Suprapubic skin (tissue), 4 donors: Measurements from ENCODE around the gene RNF4. TPM values are rescaled to one million over a fixed set of nuclear protein-coding genes. Genes with fewer than 3 reads are reported as not detected.

ENCODE experiments used
- DNase-seq, 2 donors: peaks; one replicate each; pipeline ENCODE4 v3.0.0-alpha.2; 2019; ENCODE audit warnings: low spot score in 2 of 2
- H3K27ac ChIP-seq: fragments of 200-600 bp; sonication (generic); one replicate; pipeline ENCODE4 v1.5.1; 2019
- H3K27me3 ChIP-seq: fragments of 200-600 bp; sonication (generic); one replicate; pipeline ENCODE4 v1.5.1; 2019
- H3K36me3 ChIP-seq: fragments of 200-600 bp; sonication (generic); one replicate; pipeline ENCODE4 v1.5.1; 2019
- H3K4me1 ChIP-seq: fragments of 200-600 bp; sonication (generic); one replicate; pipeline ENCODE4 v1.5.1; 2019
- H3K4me3 ChIP-seq: fragments of 200-600 bp; sonication (generic); one replicate; pipeline ENCODE4 v1.5.1; 2019; ENCODE audit warnings: mild to moderate bottlenecking
- H3K9me3 ChIP-seq: fragments of 200-600 bp; sonication (generic); one replicate; pipeline ENCODE4 v1.5.1; 2019
- CTCF ChIP-seq, 2 donors: fragments of 200-600 bp in 1 of 2; fragments of 450-650 bp in 1 of 2; sonication (generic) in 1 of 2; IDR thresholded peaks; one replicate each; pipeline ENCODE4 v1.5.1; 2016 to 2019; ENCODE audit warnings: antibody characterized with exemption in 2 of 2, mild to moderate bottlenecking in 1 of 2, moderate library complexity in 1 of 2
- EP300 ChIP-seq: sonication (generic); formaldehyde crosslinking; IDR thresholded peaks from one replicate; pipeline ENCODE4 v1.6.1; 2017; ENCODE audit warnings: antibody characterized with exemption
- POLR2A ChIP-seq, 2 donors: fragments of 450-650 bp; IDR thresholded peaks; one replicate each; pipeline ENCODE4 v1.6.1; 2017; ENCODE audit warnings: antibody characterized with exemption in 2 of 2, mild to moderate bottlenecking in 2 of 2, moderate library complexity in 2 of 2
- POLR2AphosphoS5 ChIP-seq, 3 donors: sonication (generic); formaldehyde crosslinking; IDR thresholded peaks; one replicate each; pipeline ENCODE4 v1.6.1; 2017; ENCODE audit warnings: antibody characterized with exemption in 3 of 3
- WGBS: methylation state at CpG from one replicate; pipeline ENCODE4 v1.1.5; 2018; 5-methylcytosine and 5-hydroxymethylcytosine counted together
- total RNA-seq, 4 donors: library from RNA; depleted of rRNA; stranded (reverse); fragments of >200 nt; gene quantifications; one replicate each; pipeline ENCODE4 v1.1.0, GENCODE V29; 2016

RNF4 gene
- total RNA-seq, 4 donors from 2014 or later: 31.2 to 57.2 (median 44.0) TPM

GRCh38 chr4:2497324-2497723 is 28.4 kb downstream of the RNF4 start:
- Histone ChIP-seq H3K27ac (no peak overlapping the region), H3K4me1 (no peaks in the 10 kb centered on the region), H3K9me3 (no peaks in the 10 kb centered on the region), H3K4me3 (no peak overlapping the region), H3K27me3 (no peaks in the 10 kb centered on the region), H3K36me3 (peaks cover 85% of the 10 kb centered on the region)
- DNase-seq: no peak
- 91% methylated on average over 4 of the region's 4 CpGs for WGBS
- TF ChIP-seq POLR2A (IDR thresholded peaks at IDR 0.05) (no peak), POLR2AphosphoS5 (IDR thresholded peaks at IDR 0.05) (no peak), CTCF (IDR thresholded peaks at IDR 0.05) (no peak), EP300 (no peak)

- Histone ChIP-seq H3K27ac (no peak overlapping the region), H3K27me3 (no peaks in the 10 kb centered on the region), H3K36me3 (peaks cover 85% of the 10 kb centered on the region), H3K4me3 (no peak overlapping the region), H3K9me3 (no peaks in the 10 kb centered on the region), H3K4me1 (no peaks in the 10 kb centered on the region)
- WGBS: 77% methylated on average over 9 of the region's 9 CpGs
- no peak for TF ChIP-seq POLR2AphosphoS5 (IDR thresholded peaks at IDR 0.05)
- no peak for TF ChIP-seq POLR2A (IDR thresholded peaks at IDR 0.05)
- no peak for TF ChIP-seq CTCF (IDR thresholded peaks at IDR 0.05)
- TF ChIP-seq EP300: no peak
- DNase-seq: no peak
Measured at GRCh38 chr4:2497931-2498330, 29.0 kb downstream of the RNF4 start.

GRCh38 chr4:2500547-2500946 is 31.6 kb downstream of the RNF4 start:
- H3K36me3 ChIP-seq: peaks cover 83% of the 10 kb centered on the region

GRCh38 chr4:2501034-2501594 is 32.2 kb downstream of the RNF4 start:
- 78% methylated on average over 3 of the region's 7 CpGs for WGBS
- TF ChIP-seq POLR2AphosphoS5 (IDR thresholded peaks at IDR 0.05) (no peak), EP300 (no peak), POLR2A (IDR thresholded peaks at IDR 0.05) (no peak), CTCF (IDR thresholded peaks at IDR 0.05) (no peak)
- Histone ChIP-seq H3K4me3 (no peak overlapping the region), H3K36me3 (peaks cover 78% of the 10 kb centered on the region), H3K27me3 (no peaks in the 10 kb centered on the region), H3K9me3 (no peaks in the 10 kb centered on the region), H3K27ac (no peak overlapping the region), H3K4me1 (no peaks in the 10 kb centered on the region)
- no peak for DNase-seq

More at GRCh38 chr4:2500547-2500946, 31.6 kb downstream of the RNF4 start:
- Histone ChIP-seq H3K27me3 (no peaks in the 10 kb centered on the region), H3K9me3 (no peaks in the 10 kb centered on the region), H3K27ac (no peak overlapping the region), H3K4me1 (no peaks in the 10 kb centered on the region), H3K4me3 (no peak overlapping the region)
- TF ChIP-seq CTCF (IDR thresholded peaks at IDR 0.05): no peak
- TF ChIP-seq POLR2A (IDR thresholded peaks at IDR 0.05): no peak
- no peak for TF ChIP-seq POLR2AphosphoS5 (IDR thresholded peaks at IDR 0.05)
- no peak for TF ChIP-seq EP300
- DNase-seq: no peak
- 89% methylated on average over 2 of the region's 2 CpGs for WGBS

- Histone ChIP-seq H3K9me3 (no peaks in the 10 kb centered on the region), H3K27ac (no peak overlapping the region), H3K36me3 (peaks cover 69% of the 10 kb centered on the region), H3K4me1 (no peaks in the 10 kb centered on the region), H3K4me3 (no peak overlapping the region), H3K27me3 (no peaks in the 10 kb centered on the region)
- TF ChIP-seq POLR2A (IDR thresholded peaks at IDR 0.05) (no peak), POLR2AphosphoS5 (IDR thresholded peaks at IDR 0.05) (no peak), CTCF (IDR thresholded peaks at IDR 0.05) (no peak), EP300 (no peak)
- 97% methylated on average over 5 of the region's 5 CpGs for WGBS
- no peak for DNase-seq
Measured at GRCh38 chr4:2503809-2504208, 34.9 kb downstream of the RNF4 start.
